Measurements from ENCODE around the gene SMARCE1. TPM values are rescaled to one million over a fixed set of nuclear protein-coding genes. Genes with fewer than 3 reads are reported as not detected.

The SMARCE1 gene
- total RNA-seq, 1 experiment from 2014 or later = 90.4 TPM

- no peak for DNase-seq (ENCODE audit: low read depth)
Measured at GRCh38 chr17:40582328-40582901, 65.2 kb downstream of the SMARCE1 start.

GRCh38 chr17:40580140-40580539, 67.5 kb downstream of the SMARCE1 start:
- no peak for DNase-seq (ENCODE audit: low read depth)

- DNase-seq (ENCODE audit: low read depth) = no peak
Measured at GRCh38 chr17:40579471-40579870, 68.1 kb downstream of the SMARCE1 start.

GRCh38 chr17:40577611-40578065, 70.0 kb downstream of the SMARCE1 start:
- DNase-seq (ENCODE audit: low read depth) = no peak

- DNase-seq (ENCODE audit: low read depth) = no peak
Measured at GRCh38 chr17:40576113-40576740, 71.4 kb downstream of the SMARCE1 start.

Other genes starting within 250 kb of the SMARCE1 start
- 303 and 315 TPM in 2 replicates for gene TOP2A, start 229.9 kb downstream of the SMARCE1 start, total RNA-seq (2014; rRNA removed; shearing (Covaris generic))
- gene IGFBP4, start 204.4 kb downstream of the SMARCE1 start, total RNA-seq (2014; rRNA removed; shearing (Covaris generic)) = 2.3 and 2.8 TPM in 2 replicates
- not detected in 2 replicates for gene TNS4, start 146.2 kb downstream of the SMARCE1 start, total RNA-seq (2014; rRNA removed; shearing (Covaris generic))
- not detected in 2 replicates for gene CCR7, start 82.3 kb downstream of the SMARCE1 start, total RNA-seq (2014; rRNA removed; shearing (Covaris generic))
- not detected in 2 replicates for gene KRT222, start 17.4 kb upstream of the SMARCE1 start, total RNA-seq (2014; rRNA removed; shearing (Covaris generic))
- not detected in 2 replicates for gene KRT24, start 55.9 kb upstream of the SMARCE1 start, total RNA-seq (2014; rRNA removed; shearing (Covaris generic))
- not detected in 2 replicates for gene KRT25, start 107.5 kb upstream of the SMARCE1 start, total RNA-seq (2014; rRNA removed; shearing (Covaris generic))
- not detected in 2 replicates for gene KRT26, start 124.4 kb upstream of the SMARCE1 start, total RNA-seq (2014; rRNA removed; shearing (Covaris generic))
- not detected in 2 replicates for gene KRT27, start 134.7 kb upstream of the SMARCE1 start, total RNA-seq (2014; rRNA removed; shearing (Covaris generic))
- gene KRT28, start 152.1 kb upstream of the SMARCE1 start, total RNA-seq (2014; rRNA removed; shearing (Covaris generic)) = not detected in 2 replicates
- gene KRT10, start 174.8 kb upstream of the SMARCE1 start, total RNA-seq (2014; rRNA removed; shearing (Covaris generic)) = 19.7 and 26.7 TPM in 2 replicates
- gene KRT12, start 219.4 kb upstream of the SMARCE1 start, total RNA-seq (2014; rRNA removed; shearing (Covaris generic)) = not detected in 2 replicates
- gene KRT20, start 237.4 kb upstream of the SMARCE1 start, total RNA-seq (2014; rRNA removed; shearing (Covaris generic)) = not detected in 2 replicates

Measured in RPMI7951 (cell line).